Gastroesophageal sphincter (tissue), 4 donors: Measurements from ENCODE around the gene CDK16. TPM values are rescaled to one million over a fixed set of nuclear protein-coding genes. Genes with fewer than 3 reads are reported as not detected.

Source experiments
- ATAC-seq: fragments of 150-250 bp; one replicate; pipeline ENCODE4 v1.9.1; 2016; ENCODE audit warnings: mild to moderate bottlenecking, moderate library complexity
- H3K27ac ChIP-seq, 4 donors: fragments of 200-600 bp; sonication (generic) in 3 of 4; 1 replicate in 3 of 4; 2 replicates in 1 of 4; pipeline ENCODE4 v1.5.1; 2016 to 2019
- H3K27me3 ChIP-seq: fragments of 200-600 bp; sonication (generic); one replicate; pipeline ENCODE4 v1.5.1; 2019
- H3K36me3 ChIP-seq, 2 donors: fragments of 200-600 bp; sonication (generic); one replicate each; pipeline ENCODE4 v1.5.1; 2019; ENCODE audit warnings: control low read depth in 1 of 2
- H3K4me1 ChIP-seq, 3 donors: fragments of 200-600 bp; sonication (generic); 1 replicate in 2 of 3; 2 replicates in 1 of 3; pipeline ENCODE4 v1.5.1; 2016 to 2019; ENCODE audit warnings: control low read depth in 2 of 3
- H3K4me3 ChIP-seq, 2 donors: fragments of 200-600 bp; sonication (generic); one replicate each; pipeline ENCODE4 v1.5.1; 2019; ENCODE audit warnings: mild to moderate bottlenecking in 1 of 2, moderate library complexity in 1 of 2
- H3K9me3 ChIP-seq, 3 donors: fragments of 200-600 bp; sonication (generic); one replicate each; pipeline ENCODE4 v1.5.1; 2017 to 2019; ENCODE audit warnings: control low read depth in 2 of 3
- CTCF ChIP-seq, 4 experiments: fragments of 200-600 bp in 2 of 4; fragments of 450-650 bp in 2 of 4; sonication (generic) in 1 of 4; IDR thresholded peaks; one replicate each; pipeline ENCODE4 v1.5.1; 2017 to 2019; ENCODE audit warnings: antibody characterized with exemption in 4 of 4, mild to moderate bottlenecking in 2 of 4, moderate library complexity in 2 of 4
- EP300 ChIP-seq: sonication (generic); formaldehyde crosslinking; IDR thresholded peaks from one replicate; pipeline ENCODE4 v1.6.1; 2017; ENCODE audit warnings: antibody characterized with exemption, mild to moderate bottlenecking
- POLR2A ChIP-seq, 2 donors: fragments of 450-650 bp; IDR thresholded peaks; one replicate each; pipeline ENCODE4 v1.6.1; 2017; ENCODE audit warnings: antibody characterized with exemption in 2 of 2, mild to moderate bottlenecking in 2 of 2, moderate library complexity in 1 of 2
- POLR2AphosphoS5 ChIP-seq: sonication (generic); formaldehyde crosslinking; IDR thresholded peaks from one replicate; pipeline ENCODE4 v1.6.1; 2017; ENCODE audit warnings: antibody characterized with exemption
- WGBS, 2 donors: methylation state at CpG; one replicate each; pipeline ENCODE4 v1.1.5; 2018; ENCODE audit warnings: low coverage in 1 of 2; 5-methylcytosine and 5-hydroxymethylcytosine counted together
- total RNA-seq, 4 donors: library from RNA; depleted of rRNA; stranded (reverse); fragments of >200 nt; gene quantifications; one replicate each; pipeline ENCODE4 v1.1.0, GENCODE V29; 2016

Gene CDK16
- total RNA-seq, 4 donors from 2014 or later = 45.8 to 76.1 (median 55.6) TPM

GRCh38 chrX:47224266-47224895 lies 5.9 kb downstream of the CDK16 start:
- H3K4me3 ChIP-seq = no peak overlapping the region
- H3K9me3 ChIP-seq = no peaks in the 10 kb centered on the region
- TF ChIP-seq EP300 (no peak), POLR2AphosphoS5 (no peak), CTCF (IDR thresholded peaks at IDR 0.05) (no peak), POLR2A (IDR thresholded peaks at IDR 0.05) (no peak)
- ATAC-seq = no peak
- peaks cover 0 to 27% (median 11%) of the 10 kb centered on the region in 3 donors for H3K4me1 ChIP-seq
- no peaks in the 10 kb centered on the region for H3K27me3 ChIP-seq
- no peak overlapping the region for H3K27ac ChIP-seq
- H3K36me3 ChIP-seq = peaks cover 0 to 64% of the 10 kb centered on the region in 2 donors
- WGBS, 2 donors = 80% methylated on average over 1 of the region's 17 CpGs; no CpG with 5 or more reads in 1 of the 2 donors

GRCh38 chrX:47224896-47225290 lies 6.4 kb downstream of the CDK16 start:
- peaks cover 0 to 22% (median 8%) of the 10 kb centered on the region in 3 donors for H3K4me1 ChIP-seq
- H3K36me3 ChIP-seq = peaks cover 0 to 69% of the 10 kb centered on the region in 2 donors
- H3K27ac ChIP-seq = no peak overlapping the region
- WGBS, 2 donors = 100% methylated on average over 1 of the region's 4 CpGs; no CpG with 5 or more reads in 1 of the 2 donors
- H3K27me3 ChIP-seq = no peaks in the 10 kb centered on the region
- no peaks in the 10 kb centered on the region for H3K9me3 ChIP-seq
- no peak overlapping the region for H3K4me3 ChIP-seq
- ATAC-seq = no peak
- TF ChIP-seq EP300 (no peak), CTCF (IDR thresholded peaks at IDR 0.05) (no peak), POLR2A (IDR thresholded peaks at IDR 0.05) (no peak), POLR2AphosphoS5 (no peak)

DNA sequence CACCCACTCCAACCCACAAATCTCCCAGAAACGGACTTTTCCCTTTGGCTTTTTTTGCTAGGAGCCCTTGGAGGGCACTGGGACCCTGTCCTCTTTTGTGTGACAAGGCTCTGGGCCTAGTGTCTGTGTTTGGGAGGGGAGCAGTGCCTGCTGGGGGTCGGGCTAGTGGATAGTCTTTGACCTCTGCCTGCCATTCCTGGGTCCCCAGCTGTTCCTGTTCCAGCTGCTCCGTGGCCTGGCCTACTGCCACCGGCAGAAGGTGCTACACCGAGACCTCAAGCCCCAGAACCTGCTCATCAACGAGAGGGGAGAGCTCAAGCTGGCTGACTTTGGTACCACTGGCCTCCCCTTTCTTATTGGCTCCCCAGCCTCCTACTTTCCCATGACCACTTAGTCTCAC lies 7.6 kb downstream of the CDK16 start:
- H3K27ac ChIP-seq = no peak overlapping the region
- H3K9me3 ChIP-seq = no peaks in the 10 kb centered on the region
- 100% methylated on average over 1 of the region's 6 CpGs; no CpG with 5 or more reads in 1 of the 2 donors for WGBS, 2 donors
- H3K4me1 ChIP-seq = peaks cover 0 to 10% (median 0%) of the 10 kb centered on the region in 3 donors
- no peaks in the 10 kb centered on the region for H3K27me3 ChIP-seq
- no peak overlapping the region for H3K4me3 ChIP-seq
- no peak for ATAC-seq
- TF ChIP-seq POLR2A (IDR thresholded peaks at IDR 0.05) (no peak), POLR2AphosphoS5 (no peak), CTCF (IDR thresholded peaks at IDR 0.05) (no peak), EP300 (no peak)
- H3K36me3 ChIP-seq = peaks cover 0 to 71% of the 10 kb centered on the region in 2 donors

- no peak for ATAC-seq
- no peak overlapping the region for H3K4me3 ChIP-seq
- H3K9me3 ChIP-seq = no peaks in the 10 kb centered on the region
- no peaks in the 10 kb centered on the region for H3K27me3 ChIP-seq
- H3K36me3 ChIP-seq = peaks cover 0 to 71% of the 10 kb centered on the region in 2 donors
- no peak for TF ChIP-seq POLR2AphosphoS5
- TF ChIP-seq EP300 = no peak
- TF ChIP-seq CTCF (IDR thresholded peaks at IDR 0.05) = no peak
- TF ChIP-seq POLR2A (IDR thresholded peaks at IDR 0.05) = no peak
- H3K4me1 ChIP-seq = peaks cover 0 to 4% (median 0%) of the 10 kb centered on the region in 3 donors
- no peak overlapping the region for H3K27ac ChIP-seq
- WGBS, 2 donors = 86% methylated on average over 4 of the region's 19 CpGs; no CpG with 5 or more reads in 1 of the 2 donors
These were observed 8.3 kb downstream of the CDK16 start for GRCh38 chrX:47226531-47227333.
